B cell (primary cell): Measurements from ENCODE around the gene CCDC74A. TPM values are rescaled to one million over a fixed set of nuclear protein-coding genes. Genes with fewer than 3 reads are reported as not detected.
"Not testable (repeated sequence)": the region's sequence is repeated elsewhere in the genome, so short reads cannot be mapped to it uniquely, and the experiment has no call there.

Experiments used
- ATAC-seq: fragments of 200-7000 bp; cut with Tn5 transposase; one replicate; pipeline ENCODE4 v1.10.0; 2021; ENCODE audit warnings: low read depth, mild to moderate bottlenecking, moderate number of reproducible peaks, moderate library complexity
- CTCF ChIA-PET: fragments of 350-600 bp; sonication (Branson Sonifier 250); formaldehyde crosslinking; loops from one replicate; lab custom pipeline; 2021; ENCODE audit warnings: antibody characterized with exemption, inconsistent platforms; lab: Charles Lee
- POLR2A ChIA-PET: fragments of 350-600 bp; sonication (Branson Sonifier 250); formaldehyde crosslinking; loops from one replicate; lab custom pipeline; 2021; ENCODE audit warnings: antibody characterized with exemption; lab: Charles Lee
- DNase-seq: peaks from one replicate; pipeline ENCODE4 v3.0.0; 2013
- H2AFZ ChIP-seq: 2 replicates; pipeline ENCODE4 v1.6.1; 2012; ENCODE audit warnings: mild to moderate bottlenecking, low read depth, low read length; ENCODE audit not compliant: insufficient read depth, poor library complexity, severe bottlenecking
- H3K27ac ChIP-seq, 2 donors: 1 replicate in 1 of 2; 2 replicates in 1 of 2; pipeline ENCODE4 v1.5.1; 2012 to 2013; ENCODE audit warnings: low read length in 2 of 2, mild to moderate bottlenecking in 2 of 2, moderate library complexity in 1 of 2
- H3K27me3 ChIP-seq, 4 experiments: fragments of 200-600 bp in 1 of 4; sonication (generic) in 1 of 4; replicated peaks in 1 of 4; 1 replicate in 2 of 4; 2 replicates in 2 of 4; pipeline versions ENCODE4 v1.6.1 to v1.7.0; 2013 to 2016; ENCODE audit warnings: low read length in 3 of 4, mild to moderate bottlenecking in 2 of 4, mixed read lengths in 1 of 4, moderate library complexity in 1 of 4; ENCODE audit not compliant: insufficient read depth in 4 of 4, control insufficient read depth in 3 of 4; ENCODE audit errors: control extremely low read depth in 1 of 4
- H3K36me3 ChIP-seq, 2 experiments: replicated peaks in 1 of 2; 1 replicate in 1 of 2; 2 replicates in 1 of 2; pipeline versions ENCODE4 v1.6.1 to v1.7.1; 2013; ENCODE audit warnings: low read length in 1 of 2; ENCODE audit not compliant: insufficient read depth in 2 of 2, control insufficient read depth in 1 of 2; ENCODE audit errors: control extremely low read depth in 1 of 2, extremely low read depth in 1 of 2
- H3K4me1 ChIP-seq, 2 donors: fragments of 200-600 bp in 1 of 2; sonication (generic) in 1 of 2; 1 replicate in 1 of 2; 2 replicates in 1 of 2; pipeline versions ENCODE4 v1.5.1 to v1.6.1; 2013 to 2017; ENCODE audit warnings: low read length in 2 of 2; ENCODE audit not compliant: control insufficient read depth in 2 of 2, insufficient read depth in 2 of 2
- H3K4me2 ChIP-seq: replicated peaks from 2 replicates; pipeline ENCODE3; 2012; ENCODE audit warnings: mild to moderate bottlenecking, low read depth, low read length; ENCODE audit not compliant: poor library complexity, severe bottlenecking
- H3K4me3 ChIP-seq, 5 experiments: fragments of 200-600 bp in 1 of 5; sonication (generic) in 1 of 5; 1 replicate in 3 of 5; 2 replicates in 2 of 5; pipeline versions ENCODE4 v1.5.1 to v1.7.0; 2011 to 2016; ENCODE audit warnings: low read length in 4 of 5, mild to moderate bottlenecking in 4 of 5, low read depth in 2 of 5, control low read depth in 1 of 5, moderate library complexity in 1 of 5; ENCODE audit not compliant: insufficient read depth in 1 of 5; ENCODE audit errors: control extremely low read depth in 1 of 5, extremely low read depth in 1 of 5
- H3K79me2 ChIP-seq: fragments of 200-600 bp; sonication (generic); one replicate; pipeline ENCODE4 v1.6.0; 2016; ENCODE audit warnings: low read length; ENCODE audit not compliant: control insufficient read depth, insufficient read depth
- H3K9ac ChIP-seq: fragments of 200-600 bp; sonication (generic); 2 replicates; pipeline ENCODE4 v1.6.1; 2017; ENCODE audit warnings: mild to moderate bottlenecking, low read length, moderate library complexity
- H3K9me3 ChIP-seq, 3 donors: one replicate each; pipeline versions ENCODE4 v1.6.1 to v1.7.1; 2013; ENCODE audit warnings: low read length in 2 of 3; ENCODE audit not compliant: control insufficient read depth in 2 of 3, insufficient read depth in 1 of 3; ENCODE audit errors: control extremely low read depth in 1 of 3
- H4K20me1 ChIP-seq: 2 replicates; pipeline ENCODE4 v1.6.0; 2012; ENCODE audit warnings: mild to moderate bottlenecking, low read length; ENCODE audit not compliant: insufficient read depth, control insufficient read depth, poor library complexity, severe bottlenecking
- H3K27ac Mint-ChIP-seq: one replicate; pipeline ENCODE4 v1.8.0; 2021; ENCODE audit warnings: mixed read lengths
- H3K27me3 Mint-ChIP-seq: one replicate; pipeline ENCODE4 v1.8.0; 2021; ENCODE audit warnings: mixed read lengths
- H3K4me1 Mint-ChIP-seq: one replicate; pipeline ENCODE4 v1.8.0; 2021; ENCODE audit warnings: mixed read lengths
- H3K4me3 Mint-ChIP-seq: one replicate; pipeline ENCODE4 v1.8.0; 2021; ENCODE audit warnings: mixed read lengths
- H3K9me3 Mint-ChIP-seq: one replicate; pipeline ENCODE4 v1.8.0; 2022; ENCODE audit warnings: mixed read lengths; ENCODE audit not compliant: insufficient read depth
- CTCF ChIP-seq: fragments of 200-600 bp; IDR thresholded peaks from one replicate; pipeline ENCODE4 v1.8.0; 2022; ENCODE audit warnings: antibody characterized with exemption, mild to moderate bottlenecking
- EZH2 ChIP-seq: IDR thresholded peaks from 2 replicates; pipeline ENCODE4 v1.6.1; 2012; ENCODE audit warnings: borderline replicate concordance, low read depth, mild to moderate bottlenecking, moderate library complexity, low read length; ENCODE audit not compliant: insufficient read depth, poor library complexity, severe bottlenecking
- WGBS: methylation state at CpG from one replicate; pipeline ENCODE4 v1.1.5; 2013; ENCODE audit warnings: missing lambda C conversion rate; ENCODE audit not compliant: insufficient coverage; 5-methylcytosine and 5-hydroxymethylcytosine counted together
- intact Hi-C: fragments of 100-400 bp; cut with micrococcal nuclease; formaldehyde crosslinking; loops from one replicate; pipeline ENCODE4 v1.10.0; 2022
- polyA plus RNA-seq: library from polyadenylated mRNA; depleted of rRNA; stranded (reverse); fragments of >200 nt; gene quantifications from 2 replicates; pipeline ENCODE4 v1.2.3, GENCODE V29; 2012
- total RNA-seq, 2 donors: library from RNA; stranded (reverse); fragments of 120-200 nt in 1 of 2; gene quantifications; 1 replicate in 1 of 2; 2 replicates in 1 of 2; pipeline versions ENCODE4 v1.2.3 to v1.2.4, GENCODE V29; 2013 to 2022

Gene CCDC74A
- total and polyA plus RNA-seq, 2 donors (not counting 1 experiment from before 2014, with no cell fraction given), result 3.1 TPM; not detected in 1

GRCh38 chr2:131493199-131493968 lies 34.3 kb upstream of the CCDC74A start:
- H3K27ac Mint-ChIP-seq, result peak overlapping the region; percentile 97
- Histone ChIP-seq H3K9me3 (no peaks in the 10 kb centered on the region), H3K9ac (peak overlapping the region; percentile 98), H3K79me2 (peaks cover 69% of the 10 kb centered on the region), H3K36me3 (peaks cover 0 to 9% of the 10 kb centered on the region in 2 experiments), H3K4me2 (peak overlapping the region; percentile 96), H3K4me3 (peak overlapping the region; percentile 25 to 98 (median 84)), H3K4me1 (peaks cover 24 to 29% of the 10 kb centered on the region in 2 donors), H3K27me3 (no peaks in the 10 kb centered on the region), H3K27ac (peak overlapping the region; percentile 80 to 94), H2AFZ (peak overlapping the region; percentile 94), H4K20me1 (peaks cover 15% of the 10 kb centered on the region)
- no peak for TF ChIP-seq EZH2
- no peak for TF ChIP-seq CTCF
- H3K9me3 Mint-ChIP-seq, result no peaks in the 10 kb centered on the region
- WGBS, result under 1% methylated on average over 35 of the region's 40 CpGs
- peaks cover 29% of the 10 kb centered on the region for H3K4me1 Mint-ChIP-seq
- ATAC-seq (peak; percentile 9), DNase-seq (no peak)
- CTCF ChIA-PET, result interaction anchor here (0.6 to 4.5 kb wide), 8 partner anchors 11 to 696 kb away, joined by 3 to 28 read pairs (median 4); partner anchors contain the start of gene CCDC74A
- intact Hi-C loops, result loop anchor here (1.0 to 10.0 kb wide), 6 partner anchors 34 to 1313 kb away; partner anchors contain the start of genes CCDC74A, FAM168B, IMP4 and PLEKHB2
- H3K4me3 Mint-ChIP-seq, result peak overlapping the region; percentile 94
- POLR2A ChIA-PET, result interaction anchor here (0.7 to 1.0 kb wide), 3 partner anchors 189 to 1151 kb away, joined by 3 to 12 read pairs (median 3); partner anchors contain the start of gene FAM168B
- no peaks in the 10 kb centered on the region for H3K27me3 Mint-ChIP-seq

DNA sequence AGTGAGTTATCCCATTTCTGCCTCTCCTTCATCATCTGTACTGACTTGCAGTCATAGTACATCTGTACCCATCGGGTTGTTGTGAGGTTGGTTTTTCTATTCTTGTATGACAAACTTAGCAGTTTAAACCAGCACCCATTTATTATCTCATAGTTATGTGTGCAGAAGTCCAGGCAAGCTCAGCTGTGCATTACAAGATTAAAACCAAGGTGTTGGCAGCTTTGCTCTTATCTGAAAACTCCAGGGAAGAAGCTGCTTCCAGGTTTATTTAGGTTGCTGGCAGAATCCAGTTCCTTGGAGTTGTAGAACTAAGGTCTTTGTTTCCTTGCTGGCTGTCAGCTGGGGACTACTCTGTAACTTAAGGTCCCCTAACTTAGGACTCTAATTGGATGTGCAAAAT lies 32.2 kb upstream of the CCDC74A start:
- H3K36me3 ChIP-seq, result peaks cover 0 to 13% of the 10 kb centered on the region in 2 experiments
- peaks cover 51% of the 10 kb centered on the region for H3K79me2 ChIP-seq
- H3K9me3 Mint-ChIP-seq, H2AFZ ChIP-seq, H3K9me3 ChIP-seq, H3K4me3 ChIP-seq, ATAC-seq, H3K9ac ChIP-seq, H3K27ac Mint-ChIP-seq, DNase-seq, H4K20me1 ChIP-seq, H3K27me3 Mint-ChIP-seq, H3K4me2 ChIP-seq, H3K27me3 ChIP-seq, POLR2A ChIA-PET, H3K27ac ChIP-seq: not testable (repeated sequence)
- H3K4me1 ChIP-seq, result peaks cover 19 to 22% of the 10 kb centered on the region in 2 donors
- intact Hi-C loops, result loop anchor here (10.0 kb wide), 1 partner anchor 1151 kb away; the partner anchor contains the start of gene IMP4
- CTCF ChIA-PET, result interaction anchor here (0.7 kb wide), 1 partner anchor 644 kb away, joined by 3 read pairs; no protein-coding TSS in a partner anchor
- peaks cover 25% of the 10 kb centered on the region for H3K4me1 Mint-ChIP-seq
- peak overlapping the region; percentile 30 for H3K4me3 Mint-ChIP-seq
- WGBS, result no CpG with 5 or more reads among the region's 1 CpG

- H3K4me1 Mint-ChIP-seq, result peaks cover 12% of the 10 kb centered on the region
- H3K4me1 ChIP-seq, H4K20me1 ChIP-seq, DNase-seq, ATAC-seq, H3K4me3 ChIP-seq, H3K27me3 ChIP-seq, H3K27me3 Mint-ChIP-seq, CTCF ChIA-PET, H3K27ac ChIP-seq, H3K9ac ChIP-seq, H3K4me2 ChIP-seq, POLR2A ChIA-PET, H3K4me3 Mint-ChIP-seq, H3K27ac Mint-ChIP-seq, H2AFZ ChIP-seq, H3K9me3 Mint-ChIP-seq, H3K9me3 ChIP-seq: not testable (repeated sequence)
- intact Hi-C loops, result loop anchor here (10.0 kb wide), 1 partner anchor 1154 kb away; the partner anchor contains the start of gene IMP4
- 48% methylated on average over 3 of the region's 8 CpGs for WGBS
- peaks cover 0 to 13% of the 10 kb centered on the region in 2 experiments for H3K36me3 ChIP-seq
- peaks cover 29% of the 10 kb centered on the region for H3K79me2 ChIP-seq
Measured at GRCh38 chr2:131498321-131498973, 29.2 kb upstream of the CCDC74A start.
